ENCODE measurements around the gene STK4. TPM values are rescaled to one million over a fixed set of nuclear protein-coding genes. Genes with fewer than 3 reads are reported as not detected.
"Not testable (repeated sequence)": the region's sequence is repeated elsewhere in the genome, so short reads cannot be mapped to it uniquely, and the experiment has no call there.

The STK4 gene
- total RNA-seq, 4 donors from 2014 or later, result 25.4 to 63.9 (median 33.5) TPM

GRCh38 chr20:45017857-45018256, 51.5 kb downstream of the STK4 start:
- Histone ChIP-seq H3K4me3 (no peak overlapping the region), H3K27me3 (no peaks in the 10 kb centered on the region), H3K36me3 (no peaks in the 10 kb centered on the region), H3K27ac (no peak overlapping the region), H3K4me1 (peaks cover 76% of the 10 kb centered on the region), H3K9me3 (no peaks in the 10 kb centered on the region)
- TF ChIP-seq POLR2AphosphoS5 (IDR thresholded peaks at IDR 0.05) (no peak), CTCF (IDR thresholded peaks at IDR 0.05) (no peak), POLR2A (IDR thresholded peaks at IDR 0.05) (no peak), EP300 (IDR thresholded peaks at IDR 0.05) (no peak)
- no peak for DNase-seq (ENCODE audit: low spot score in 2 of 2)

- no peak for TF ChIP-seq CTCF (IDR thresholded peaks at IDR 0.05)
- WGBS, result 72% methylated on average over 4 of the region's 4 CpGs
- no peak for DNase-seq (ENCODE audit: low spot score in 2 of 2)
- peaks cover 67% of the 10 kb centered on the region for H3K4me1 ChIP-seq
- no peak overlapping the region for H3K4me3 ChIP-seq
- no peaks in the 10 kb centered on the region for H3K36me3 ChIP-seq
- H3K9me3 ChIP-seq, result no peaks in the 10 kb centered on the region
- H3K27ac ChIP-seq, result no peak overlapping the region
- H3K27me3 ChIP-seq, result no peaks in the 10 kb centered on the region
Observed at GRCh38 chr20:45019027-45019761, 52.9 kb downstream of the STK4 start.

GRCh38 chr20:45019762-45020123, 53.4 kb downstream of the STK4 start:
- Histone ChIP-seq H3K36me3 (peaks cover under 1% of the 10 kb centered on the region), H3K9me3 (no peaks in the 10 kb centered on the region), H3K27ac (no peak overlapping the region), H3K4me1 (peaks cover 62% of the 10 kb centered on the region), H3K4me3 (no peak overlapping the region), H3K27me3 (no peaks in the 10 kb centered on the region)
- no peak for DNase-seq (ENCODE audit: low spot score in 2 of 2)
- TF ChIP-seq POLR2AphosphoS5 (IDR thresholded peaks at IDR 0.05), result no peak
- TF ChIP-seq POLR2A (IDR thresholded peaks at IDR 0.05), result no peak
- TF ChIP-seq EP300 (IDR thresholded peaks at IDR 0.05), result no peak
- no peak for TF ChIP-seq CTCF (IDR thresholded peaks at IDR 0.05)
- WGBS, result 34% methylated on average over 1 of the region's 1 CpG

GRCh38 chr20:45020236-45020886, 54.0 kb downstream of the STK4 start:
- no peak for TF ChIP-seq EP300 (IDR thresholded peaks at IDR 0.05)
- no peak overlapping the region for H3K27ac ChIP-seq
- no peaks in the 10 kb centered on the region for H3K9me3 ChIP-seq
- peaks cover 55% of the 10 kb centered on the region for H3K4me1 ChIP-seq
- H3K4me3 ChIP-seq, result no peak overlapping the region
- H3K36me3 ChIP-seq, result peaks cover 6% of the 10 kb centered on the region
- DNase-seq (ENCODE audit: low spot score in 2 of 2), result no peak
- no peaks in the 10 kb centered on the region for H3K27me3 ChIP-seq
- WGBS, result 71% methylated on average over 3 of the region's 3 CpGs

GRCh38 chr20:45021631-45022030, 55.3 kb downstream of the STK4 start:
- Histone ChIP-seq H3K4me1 (peaks cover 43% of the 10 kb centered on the region), H3K9me3 (no peaks in the 10 kb centered on the region), H3K27ac (no peak overlapping the region), H3K36me3 (peaks cover 18% of the 10 kb centered on the region), H3K4me3 (no peak overlapping the region), H3K27me3 (no peaks in the 10 kb centered on the region)
- DNase-seq (ENCODE audit: low spot score in 2 of 2), result no peak
- TF ChIP-seq POLR2A (IDR thresholded peaks at IDR 0.05), result no peak
- TF ChIP-seq CTCF (IDR thresholded peaks at IDR 0.05), result no peak
- no peak for TF ChIP-seq EP300 (IDR thresholded peaks at IDR 0.05)
- no peak for TF ChIP-seq POLR2AphosphoS5 (IDR thresholded peaks at IDR 0.05)
- WGBS, result 28% methylated on average over 2 of the region's 2 CpGs

GRCh38 chr20:45023140-45023539, 56.8 kb downstream of the STK4 start:
- H3K4me3 ChIP-seq; DNase-seq (ENCODE audit: low spot score in 2 of 2); H3K27me3 ChIP-seq; H3K27ac ChIP-seq; H3K9me3 ChIP-seq: not testable (repeated sequence)
- H3K4me1 ChIP-seq, result peaks cover 30% of the 10 kb centered on the region
- peaks cover 27% of the 10 kb centered on the region for H3K36me3 ChIP-seq
- WGBS, result 75% methylated on average over 2 of the region's 2 CpGs

All from suprapubic skin (tissue), 4 donors.